ENCODE results near the gene ABHD3.
A peak's percentile ranks its signal among the peaks of the same experiment; 100 is the strongest.
"Not testable (repeated sequence)": the region's sequence is repeated elsewhere in the genome, so short reads cannot be mapped to it uniquely, and the experiment has no call there.

Gene ABHD3, protein sequence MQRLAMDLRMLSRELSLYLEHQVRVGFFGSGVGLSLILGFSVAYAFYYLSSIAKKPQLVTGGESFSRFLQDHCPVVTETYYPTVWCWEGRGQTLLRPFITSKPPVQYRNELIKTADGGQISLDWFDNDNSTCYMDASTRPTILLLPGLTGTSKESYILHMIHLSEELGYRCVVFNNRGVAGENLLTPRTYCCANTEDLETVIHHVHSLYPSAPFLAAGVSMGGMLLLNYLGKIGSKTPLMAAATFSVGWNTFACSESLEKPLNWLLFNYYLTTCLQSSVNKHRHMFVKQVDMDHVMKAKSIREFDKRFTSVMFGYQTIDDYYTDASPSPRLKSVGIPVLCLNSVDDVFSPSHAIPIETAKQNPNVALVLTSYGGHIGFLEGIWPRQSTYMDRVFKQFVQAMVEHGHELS

DNA sequence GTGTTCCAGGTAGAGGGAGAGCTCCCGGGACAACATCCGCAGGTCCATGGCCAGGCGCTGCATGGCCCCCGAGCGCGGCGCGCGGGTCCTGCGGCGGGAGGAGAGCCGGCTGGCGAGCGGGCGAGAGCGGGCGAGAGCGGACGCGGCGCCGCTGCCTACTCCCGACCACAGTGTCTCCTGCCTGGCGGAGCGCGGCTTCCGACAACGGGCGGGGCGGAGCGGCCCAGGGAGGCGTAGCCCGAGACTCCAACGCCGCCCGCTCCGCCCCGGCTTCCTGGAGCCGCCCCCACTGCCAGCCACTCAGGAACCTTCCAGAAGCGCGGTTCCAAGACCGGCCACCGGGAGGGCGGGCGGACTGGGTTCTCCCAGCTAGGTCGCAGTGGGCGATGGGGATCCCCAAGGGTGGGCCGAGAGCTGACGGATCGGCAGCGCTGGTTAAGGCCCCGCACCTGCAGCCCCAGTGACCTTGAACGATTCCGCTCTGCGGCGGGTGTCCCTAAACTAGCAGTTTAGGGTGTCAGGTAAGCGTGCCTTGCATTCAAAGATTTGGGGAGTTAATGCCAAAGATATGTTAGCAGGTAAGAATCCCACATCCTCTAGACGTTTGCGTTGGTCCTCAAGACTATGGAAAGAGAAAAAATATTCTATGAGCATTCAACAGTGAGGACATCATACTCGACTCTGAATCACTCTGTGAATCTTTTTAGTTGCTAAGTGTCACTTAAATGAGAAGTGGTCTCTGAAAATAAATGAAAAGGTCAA is at the start of gene ABHD3:
ABHD3 (minus strand) TSS at position 172 of the 762 bp plus-strand sequence; CDS start at position 63, 109 bp downstream.
- FAIRE-seq (peak; percentile 88), DNase-seq (ENCODE audit: extremely low spot score, insufficient read length, low read depth) (peak; percentile 80)

DNA sequence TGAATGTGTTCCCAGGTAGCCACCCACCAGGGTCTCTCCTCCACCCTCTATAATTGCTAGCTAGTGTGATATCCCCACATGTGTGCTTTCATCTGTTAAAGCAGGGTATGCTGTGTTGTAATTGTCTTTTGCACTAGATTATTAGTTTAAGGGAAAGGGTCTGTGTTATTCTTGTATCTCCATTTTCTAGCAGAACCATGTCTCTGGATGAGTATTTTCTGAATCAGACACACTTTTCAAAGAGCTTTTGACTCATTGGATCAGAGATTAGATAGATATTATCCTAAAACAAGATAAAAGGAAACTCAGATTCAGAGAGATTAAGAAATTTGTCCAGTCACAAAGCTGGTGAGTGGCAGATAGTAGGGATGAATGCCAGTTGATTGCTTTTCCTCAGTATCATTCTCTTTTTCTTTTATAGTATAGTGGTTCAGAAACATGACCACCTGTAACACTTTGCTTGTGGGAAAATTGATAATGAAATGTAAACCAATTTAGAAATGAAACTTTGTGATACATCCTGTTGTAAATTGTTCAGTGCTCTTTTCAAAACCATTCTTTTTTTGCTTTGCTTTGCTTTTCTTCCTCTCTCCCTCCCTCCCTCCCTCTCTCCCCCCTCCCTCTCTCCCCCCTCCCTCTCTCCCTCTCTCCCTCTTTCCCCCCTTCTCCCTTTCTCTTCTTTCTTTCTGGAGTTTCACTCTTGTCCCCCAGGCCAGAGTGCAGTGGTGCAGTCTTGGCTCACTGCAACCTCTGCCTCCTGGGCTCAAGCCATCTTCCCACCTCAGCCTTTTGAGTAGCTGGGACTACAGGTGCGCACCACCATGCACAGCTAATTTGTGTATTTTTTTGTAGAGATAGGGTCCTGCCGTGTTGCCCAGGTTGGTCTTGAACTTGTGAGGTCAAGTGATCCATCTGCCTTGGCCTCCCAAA is 43.5 kb upstream of the ABHD3 start:
- FAIRE-seq (peak; percentile 86), DNase-seq (ENCODE audit: extremely low spot score, insufficient read length, low read depth) (no peak)

- peak; percentile 66 for FAIRE-seq
- no peak for DNase-seq (ENCODE audit: extremely low spot score, insufficient read length, low read depth)
These were observed 42.7 kb upstream of the ABHD3 start for GRCh38 chr18:21747268-21747667.

DNA sequence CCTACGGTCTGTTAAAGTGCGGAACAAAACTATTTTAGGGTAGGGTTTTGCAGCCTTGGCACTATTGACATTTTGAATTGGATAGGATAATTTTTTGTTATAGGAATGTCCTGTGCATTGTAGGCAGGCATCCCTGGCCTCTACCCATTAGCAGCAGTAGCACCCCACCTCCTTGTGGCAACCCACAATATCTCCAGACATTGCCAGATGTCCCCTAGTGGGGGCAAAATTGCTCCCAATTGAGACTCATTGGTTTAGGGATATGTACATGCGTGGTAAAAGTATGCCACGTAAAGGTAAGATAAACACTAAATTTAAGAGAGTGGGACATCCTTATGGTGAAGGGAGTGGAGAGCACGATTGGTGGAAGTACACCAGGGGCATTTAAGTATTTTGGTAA is 40.7 kb upstream of the ABHD3 start:
- no peak for FAIRE-seq
- DNase-seq (ENCODE audit: extremely low spot score, insufficient read length, low read depth), result no peak

DNA sequence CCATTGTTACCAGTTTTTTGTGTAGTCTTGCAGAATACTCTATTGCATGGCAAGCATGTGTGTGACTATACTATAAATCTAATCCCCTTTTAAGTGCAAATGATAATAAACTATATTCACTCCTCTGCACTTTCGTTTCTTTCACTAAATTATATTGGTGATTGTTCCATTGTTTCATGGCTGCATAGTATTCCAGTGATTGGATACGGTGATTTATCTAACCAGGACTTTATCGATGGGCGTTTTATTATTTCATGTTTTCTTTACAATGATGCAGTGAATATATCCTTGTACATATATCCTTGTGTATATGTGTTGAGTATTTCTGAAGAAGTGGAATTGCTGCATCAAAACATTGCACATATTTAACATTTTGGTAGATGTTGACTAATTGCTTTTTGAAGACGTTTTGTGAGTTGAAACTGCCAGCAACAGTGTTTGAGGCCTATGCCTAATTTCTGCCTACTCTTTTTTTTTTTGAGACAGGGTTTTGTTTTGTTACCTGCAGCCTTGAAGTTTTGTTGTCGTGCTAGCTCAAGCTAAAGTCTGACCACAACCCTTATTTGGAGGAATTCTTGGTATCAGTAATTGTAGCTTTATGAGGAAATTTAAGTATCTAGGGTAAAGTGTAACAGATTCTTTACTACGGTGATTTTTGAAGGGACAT is 38.7 kb upstream of the ABHD3 start:
- no peak for FAIRE-seq
- no peak for DNase-seq (ENCODE audit: extremely low spot score, insufficient read length, low read depth)

DNA sequence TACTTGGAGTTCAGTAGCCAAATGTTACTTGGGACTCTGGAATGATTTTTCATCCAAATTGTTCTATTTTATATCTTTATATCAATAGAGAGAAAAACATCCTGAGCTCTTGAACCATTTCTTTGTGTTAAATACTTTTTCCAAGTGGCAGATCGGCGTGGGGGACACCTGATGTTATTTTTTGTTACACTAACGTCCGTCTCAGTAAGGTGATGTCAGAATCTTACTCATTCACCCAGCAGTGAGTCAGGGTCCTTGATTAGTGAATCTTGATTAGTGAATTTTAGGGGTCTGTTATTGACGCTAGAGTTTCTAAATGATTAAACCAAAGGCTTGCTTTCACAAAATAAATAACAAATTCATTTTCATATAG is 37.7 kb upstream of the ABHD3 start:
- DNase-seq (ENCODE audit: extremely low spot score, insufficient read length, low read depth) (no peak), FAIRE-seq (peak; percentile 12)

- DNase-seq (ENCODE audit: extremely low spot score, insufficient read length, low read depth), result no peak
- peak; percentile 18 for FAIRE-seq
These were observed 37.2 kb upstream of the ABHD3 start for GRCh38 chr18:21741562-21742314.

- DNase-seq (ENCODE audit: extremely low spot score, insufficient read length, low read depth), result no peak
- no peak for FAIRE-seq
These were observed 36.7 kb upstream of the ABHD3 start for GRCh38 chr18:21741312-21741561.

DNA sequence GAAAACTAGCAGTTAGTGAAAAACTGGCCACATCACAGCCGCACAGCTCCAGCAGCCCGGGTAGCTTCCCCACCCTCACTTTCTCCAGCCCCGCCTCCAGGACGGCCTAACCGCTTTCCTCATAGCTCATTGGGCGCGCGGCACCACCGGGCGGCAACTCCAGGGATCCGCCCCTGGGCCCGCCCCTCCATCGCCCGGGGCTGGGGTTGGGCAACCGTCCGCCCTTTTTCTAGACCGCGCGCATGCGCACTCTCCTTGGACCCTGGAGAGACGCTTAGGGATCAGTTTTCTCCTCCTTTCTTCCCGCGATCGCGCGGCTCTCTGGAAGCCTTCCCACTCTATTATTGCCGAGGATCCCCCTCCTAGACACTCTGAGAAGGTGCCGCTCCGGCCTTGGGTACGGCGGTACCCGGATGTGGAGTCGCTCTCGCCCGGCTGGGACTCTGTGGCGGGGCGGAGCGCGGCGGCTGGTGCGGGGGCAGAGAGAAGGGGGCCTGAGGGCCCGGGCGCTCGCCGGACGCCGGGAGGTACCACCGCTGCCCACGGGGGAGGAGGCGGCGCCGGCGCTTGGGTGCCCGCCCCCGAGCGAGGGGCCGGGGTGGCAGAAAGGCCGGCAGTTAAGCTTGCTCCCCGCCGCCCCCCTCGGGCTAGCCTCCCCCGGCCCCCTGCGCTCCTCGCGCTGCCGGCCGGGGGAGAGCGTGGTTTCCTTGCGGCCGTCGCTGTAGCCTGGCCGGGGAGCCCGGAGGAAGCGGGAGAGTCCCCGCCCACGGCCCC is 36.2 kb upstream of the ABHD3 start, which contains the start of gene MIB1:
MIB1 (plus strand) TSS at position 255 of the 774 bp plus-strand sequence. CDS start 792 bp downstream, outside the sequence.
- peak; percentile 89 for DNase-seq (ENCODE audit: extremely low spot score, insufficient read length, low read depth)
- peak; percentile 98 for FAIRE-seq

DNA sequence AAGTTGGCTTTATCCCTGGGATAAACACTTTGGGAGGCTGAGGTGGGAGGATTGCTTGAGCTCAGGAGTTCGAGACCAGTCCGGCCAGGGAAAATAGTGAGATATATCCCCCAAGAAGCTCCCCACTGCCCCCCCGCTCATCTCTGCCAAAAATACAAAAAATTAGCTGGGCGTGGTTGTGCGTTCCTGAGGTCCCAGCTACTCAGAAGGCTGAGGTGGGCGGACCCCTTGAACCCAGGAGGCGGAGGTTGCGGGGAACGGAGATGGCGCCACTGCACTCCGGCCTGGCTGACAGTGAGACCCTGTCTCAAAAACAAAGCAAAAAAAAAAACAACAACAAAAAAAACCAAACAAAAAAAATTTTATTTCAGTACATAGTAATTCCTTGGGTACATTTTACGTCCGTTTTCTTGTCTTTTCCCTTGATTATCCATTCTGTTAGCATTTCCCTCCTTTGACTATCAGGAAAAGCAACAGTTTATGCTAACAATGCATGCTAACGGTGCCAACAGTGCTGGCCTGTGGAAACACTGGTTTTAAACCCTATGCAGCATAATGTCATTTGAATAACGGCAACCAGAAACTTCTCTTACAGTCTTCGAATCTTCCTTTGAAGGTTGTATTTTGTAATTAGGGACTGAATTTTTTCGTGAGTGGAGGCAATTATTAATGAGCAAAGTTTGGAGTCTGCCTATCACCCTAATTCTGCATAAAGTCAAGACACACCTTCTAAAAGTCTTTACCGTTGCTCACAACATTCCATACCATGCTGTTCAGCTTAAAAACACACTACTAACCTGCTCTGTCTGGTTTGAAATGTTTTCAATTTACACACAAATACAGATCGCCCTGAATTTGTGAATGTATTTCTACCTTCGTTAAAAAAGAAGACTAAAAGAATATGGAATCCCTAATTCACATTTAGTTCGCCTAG is 35.3 kb upstream of the ABHD3 start:
- no peak for DNase-seq (ENCODE audit: extremely low spot score, insufficient read length, low read depth)
- FAIRE-seq, result no peak

DNA sequence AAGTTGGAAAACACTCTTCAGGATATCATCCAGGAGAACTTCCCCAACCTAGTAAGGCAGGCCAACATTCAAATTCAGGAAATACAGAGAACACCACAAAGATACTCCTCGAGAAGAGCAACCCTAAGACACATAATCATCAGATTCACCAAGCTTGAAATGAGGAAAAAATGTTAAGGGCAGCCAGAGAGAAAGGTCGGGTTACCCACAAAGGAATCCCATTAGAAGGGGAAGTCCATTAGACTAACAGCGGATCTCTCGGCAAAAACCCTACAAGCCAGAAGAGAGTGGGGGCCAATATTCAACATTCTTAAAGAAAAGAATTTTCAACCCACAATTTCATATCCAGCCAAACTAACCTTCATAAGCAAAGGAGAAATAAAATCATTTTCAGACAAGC is 32.4 kb upstream of the ABHD3 start:
- FAIRE-seq, result not testable (repeated sequence)

DNA sequence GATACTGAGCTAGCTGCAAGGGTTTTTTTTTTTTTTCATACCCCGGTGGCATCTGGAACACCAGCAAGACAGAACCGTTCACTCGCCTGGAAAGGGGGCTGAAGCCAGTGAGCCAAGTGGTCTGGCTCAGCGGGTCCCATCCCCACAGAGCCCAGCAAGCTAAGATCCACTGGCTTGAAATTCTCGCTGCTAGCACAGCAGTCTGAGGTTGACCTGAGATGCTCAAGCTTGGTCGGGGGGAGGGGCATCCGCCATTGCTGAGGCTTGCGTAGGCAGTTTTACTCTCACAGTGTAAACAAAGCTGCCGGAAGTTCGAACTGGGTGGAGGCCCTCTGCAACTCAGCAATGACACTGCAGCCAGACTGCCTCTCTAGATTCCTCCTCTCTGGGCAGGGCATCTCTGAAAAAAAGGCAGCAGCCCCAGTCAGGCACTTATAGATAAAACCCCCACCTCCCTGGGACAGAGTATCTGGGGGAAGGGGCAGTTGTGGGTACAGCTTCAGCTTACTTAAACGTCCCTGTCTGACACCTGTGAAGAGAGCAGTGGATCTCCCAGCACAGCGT is 31.0 kb upstream of the ABHD3 start:
- DNase-seq (ENCODE audit: extremely low spot score, insufficient read length, low read depth) (no peak), FAIRE-seq (no peak)

More for the DNA sequence above, 32.4 kb upstream of the ABHD3 start:
- DNase-seq (ENCODE audit: extremely low spot score, insufficient read length, low read depth), result not testable (repeated sequence)

DNA sequence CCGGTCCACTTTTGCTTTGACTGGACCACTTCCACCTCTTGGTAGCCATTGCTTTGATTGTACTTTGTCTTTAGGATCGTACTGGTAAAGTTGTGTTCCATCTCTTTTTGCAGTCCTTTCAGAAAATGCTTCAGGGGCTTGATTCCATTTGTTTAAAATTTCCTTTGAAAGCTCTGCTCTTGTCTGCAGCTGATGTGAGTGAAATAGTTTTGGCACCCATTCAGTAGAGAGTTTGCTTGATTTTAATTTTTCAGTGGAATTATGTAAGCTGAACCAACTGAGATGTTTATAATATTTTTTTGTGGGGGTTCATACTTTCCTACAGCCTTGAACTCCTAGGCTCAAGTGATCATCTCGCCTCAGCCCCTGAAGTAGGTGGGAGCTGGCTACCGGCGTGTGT is 28.4 kb upstream of the ABHD3 start:
- DNase-seq (ENCODE audit: extremely low spot score, insufficient read length, low read depth), result no peak
- no peak for FAIRE-seq

DNA sequence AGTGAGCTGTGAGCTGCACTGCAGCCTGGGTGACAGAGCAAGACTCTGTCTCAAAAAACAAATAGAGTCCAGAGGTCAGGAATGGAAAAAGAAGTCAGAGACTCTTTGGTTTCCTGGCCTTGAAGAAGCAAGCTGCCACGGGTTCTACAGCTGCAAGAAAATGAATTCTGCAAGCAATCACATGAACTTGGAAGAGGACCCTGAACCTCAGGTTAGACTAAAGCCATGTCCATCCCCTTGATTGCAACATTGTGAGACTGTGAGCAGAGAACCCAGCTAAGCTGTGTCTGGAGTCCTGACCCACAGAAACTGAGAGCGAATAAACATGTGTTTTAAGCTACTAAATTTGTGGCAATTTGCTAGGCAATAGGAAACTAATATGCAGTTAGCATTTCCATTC is 23.1 kb upstream of the ABHD3 start:
- DNase-seq (ENCODE audit: extremely low spot score, insufficient read length, low read depth) (no peak), FAIRE-seq (no peak)

- DNase-seq (ENCODE audit: extremely low spot score, insufficient read length, low read depth) (no peak), FAIRE-seq (no peak)
These were observed 20.6 kb upstream of the ABHD3 start for GRCh38 chr18:21725201-21725600.

GRCh38 chr18:21722687-21723086 is 18.1 kb upstream of the ABHD3 start:
- DNase-seq (ENCODE audit: extremely low spot score, insufficient read length, low read depth) (no peak), FAIRE-seq (no peak)

GRCh38 chr18:21714474-21714873 is 9.9 kb upstream of the ABHD3 start:
- DNase-seq (ENCODE audit: extremely low spot score, insufficient read length, low read depth), result no peak
- FAIRE-seq, result no peak
